HEK293T (cell line): ENCODE data around the gene ACTN4.

ENCODE experiments used
- CTCF ChIA-PET: fragments of 350-600 bp; formaldehyde crosslinking; extraction: SDS; loops from one replicate; lab custom pipeline; 2021; ENCODE audit warnings: antibody characterized with exemption, inconsistent platforms; lab: Yijun Ruan, JAX
- POLR2A ChIA-PET: fragments of 350-600 bp; formaldehyde crosslinking; extraction: SDS; loops from one replicate; lab custom pipeline; 2020; ENCODE audit warnings: antibody characterized with exemption, inconsistent platforms; lab: Yijun Ruan, JAX
- DNase-seq: peaks from one replicate; pipeline ENCODE4 v3.0.0; 2012; ENCODE audit warnings: mixed read lengths; ENCODE audit errors: extremely low spot score
- ARNT ChIP-seq: fragments of 450-650 bp; IDR thresholded peaks from 2 replicates; pipeline ENCODE4 v1.6.1; 2017; ENCODE audit warnings: mild to moderate bottlenecking
- BHLHE40 ChIP-seq: fragments of 450-650 bp; IDR thresholded peaks from 2 replicates; pipeline ENCODE4 v1.6.1; 2016; ENCODE audit warnings: mild to moderate bottlenecking, moderate library complexity, borderline replicate concordance
- CTBP1 ChIP-seq: fragments of 450-650 bp; IDR thresholded peaks from 2 replicates; pipeline ENCODE4 v1.6.1; 2016; ENCODE audit warnings: borderline replicate concordance
- ELF4 ChIP-seq: fragments of 450-650 bp; IDR thresholded peaks from 2 replicates; pipeline ENCODE4 v1.6.1; 2017; ENCODE audit warnings: antibody characterized with exemption
- FOXA1 ChIP-seq: fragments of 450-650 bp; IDR thresholded peaks from 2 replicates; pipeline ENCODE4 v1.6.1; 2016; ENCODE audit warnings: mild to moderate bottlenecking
- FOXK2 ChIP-seq: fragments of 450-650 bp; IDR thresholded peaks from 2 replicates; pipeline ENCODE4 v1.6.1; 2016; ENCODE audit warnings: mild to moderate bottlenecking
- FOXM1 ChIP-seq: fragments of 450-650 bp; IDR thresholded peaks from 2 replicates; pipeline ENCODE4 v1.6.1; 2017; ENCODE audit warnings: mild to moderate bottlenecking, borderline replicate concordance
- HDGF ChIP-seq: fragments of 450-650 bp; IDR thresholded peaks from 2 replicates; pipeline ENCODE4 v1.6.1; 2017; ENCODE audit warnings: antibody characterized with exemption, borderline replicate concordance
- L3MBTL2 ChIP-seq: fragments of 450-650 bp; conservative IDR thresholded peaks from 2 replicates; pipeline ENCODE4 v1.6.1; 2016; ENCODE audit warnings: mild to moderate bottlenecking
- LEF1 ChIP-seq: fragments of 450-650 bp; IDR thresholded peaks from 2 replicates; pipeline ENCODE4 v1.6.1; 2017; ENCODE audit warnings: mild to moderate bottlenecking, borderline replicate concordance
- NFRKB ChIP-seq: fragments of 450-650 bp; IDR thresholded peaks from 2 replicates; pipeline ENCODE4 v1.6.1; 2016; ENCODE audit warnings: mild to moderate bottlenecking, moderate library complexity
- PKNOX1 ChIP-seq: fragments of 450-650 bp; IDR thresholded peaks from 2 replicates; pipeline ENCODE4 v1.6.1; 2016
- SP1 ChIP-seq: fragments of 450-650 bp; IDR thresholded peaks from 2 replicates; pipeline ENCODE4 v1.6.1; 2017
- SUZ12 ChIP-seq: fragments of 450-650 bp; IDR thresholded peaks from 2 replicates; pipeline ENCODE4 v1.6.1; 2016; ENCODE audit warnings: mild to moderate bottlenecking
- TARDBP ChIP-seq: fragments of 450-650 bp; IDR thresholded peaks from 2 replicates; pipeline ENCODE4 v1.6.1; 2016
- ZNF384 ChIP-seq: fragments of 450-650 bp; IDR thresholded peaks from 2 replicates; pipeline ENCODE4 v1.6.1; 2016

Gene ACTN4

GRCh38 chr19:38721979-38722773 lies 74.7 kb downstream of the ACTN4 start:
- ChIA-PET CTCF (interaction anchor here (0.7 kb wide), 1 partner anchor 192 kb away, joined by 3 read pairs; no protein-coding TSS in a partner anchor), POLR2A (no interaction called here)
- no peak for TF ChIP-seq ELF4
- TF ChIP-seq ARNT = no peak
- no peak for TF ChIP-seq TARDBP
- no peak for TF ChIP-seq SP1
- no peak for TF ChIP-seq ZNF384
- no peak for TF ChIP-seq SUZ12
- no peak for TF ChIP-seq BHLHE40
- no peak for TF ChIP-seq FOXM1
- TF ChIP-seq HDGF = no peak
- TF ChIP-seq NFRKB = no peak
- no peak for TF ChIP-seq PKNOX1
- no peak for TF ChIP-seq LEF1
- TF ChIP-seq FOXK2 = no peak
- no peak for TF ChIP-seq L3MBTL2
- DNase-seq = no peak

GRCh38 chr19:38722947-38723605 lies 75.6 kb downstream of the ACTN4 start:
- TF ChIP-seq HDGF (no peak), FOXA1 (no peak), PKNOX1 (no peak), ARNT (no peak), BHLHE40 (no peak), FOXM1 (no peak)
- ChIA-PET POLR2A (no interaction called here), CTCF (interaction anchor here (0.7 to 0.9 kb wide), 2 partner anchors 86 to 191 kb away, joined by 3 read pairs; no protein-coding TSS in a partner anchor)
- DNase-seq = no peak

DNA sequence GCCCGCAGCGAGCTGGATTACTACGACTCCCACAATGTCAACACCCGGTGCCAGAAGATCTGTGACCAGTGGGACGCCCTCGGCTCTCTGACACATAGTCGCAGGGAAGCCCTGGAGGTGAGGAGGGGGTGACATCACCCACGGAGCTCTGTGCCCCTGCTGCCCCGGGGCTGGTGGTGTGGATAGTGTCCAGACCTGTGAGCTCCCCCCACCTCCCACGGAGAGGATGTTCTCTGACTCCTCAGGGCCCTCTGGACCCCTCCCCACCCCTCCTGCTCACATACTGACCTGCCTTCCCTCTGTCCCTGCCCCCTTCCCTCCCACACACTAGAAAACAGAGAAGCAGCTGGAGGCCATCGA lies 76.1 kb downstream of the ACTN4 start:
- POLR2A ChIA-PET = no interaction called here
- CTCF ChIA-PET = interaction anchor here (0.9 kb wide), 1 partner anchor 87 kb away, joined by 3 read pairs; no protein-coding TSS in a partner anchor
- DNase-seq = no peak
- TF ChIP-seq SUZ12 (no peak), ARNT (no peak), ZNF384 (no peak), HDGF (no peak), SP1 (no peak), FOXA1 (no peak), BHLHE40 (no peak), L3MBTL2 (no peak), TARDBP (no peak), NFRKB (no peak), PKNOX1 (no peak), ELF4 (no peak), CTBP1 (no peak), FOXK2 (no peak), LEF1 (no peak)

DNA sequence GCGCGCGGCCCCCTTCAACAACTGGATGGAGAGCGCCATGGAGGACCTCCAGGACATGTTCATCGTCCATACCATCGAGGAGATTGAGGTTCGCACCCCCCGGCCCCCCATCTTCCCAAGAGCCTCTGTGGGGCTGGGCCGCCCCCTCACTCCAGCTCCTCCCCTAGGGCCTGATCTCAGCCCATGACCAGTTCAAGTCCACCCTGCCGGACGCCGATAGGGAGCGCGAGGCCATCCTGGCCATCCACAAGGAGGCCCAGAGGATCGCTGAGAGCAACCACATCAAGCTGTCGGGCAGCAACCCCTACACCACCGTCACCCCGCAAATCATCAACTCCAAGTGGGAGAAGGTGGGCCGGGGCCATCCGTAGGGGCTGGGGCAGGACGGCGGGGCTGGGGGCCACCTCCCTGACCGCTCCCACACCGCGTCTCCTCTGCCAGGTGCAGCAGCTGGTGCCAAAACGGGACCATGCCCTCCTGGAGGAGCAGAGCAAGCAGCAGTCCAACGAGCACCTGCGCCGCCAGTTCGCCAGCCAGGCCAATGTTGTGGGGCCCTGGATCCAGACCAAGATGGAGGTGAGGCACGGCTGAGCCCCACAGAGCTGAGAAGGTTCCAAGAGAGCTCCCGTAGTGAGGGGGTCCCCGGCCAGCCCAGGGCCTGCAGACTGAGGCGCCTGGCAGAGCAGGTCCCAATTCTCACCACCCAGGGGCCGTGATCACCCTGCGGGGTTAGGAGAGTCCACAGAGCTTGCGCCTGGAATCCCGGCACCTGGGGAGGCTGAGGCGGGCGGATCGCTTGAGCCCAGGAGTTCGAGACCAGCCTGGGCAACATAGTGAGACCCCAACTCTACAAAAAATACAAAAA lies 76.8 kb downstream of the ACTN4 start:
- POLR2A ChIA-PET = no interaction called here
- CTCF ChIA-PET = no interaction called here
- no peak for TF ChIP-seq FOXA1
- TF ChIP-seq NFRKB = no peak
- no peak for TF ChIP-seq FOXK2
- no peak for TF ChIP-seq ZNF384
- no peak for TF ChIP-seq HDGF
- no peak for TF ChIP-seq ARNT
- no peak for TF ChIP-seq L3MBTL2
- no peak for TF ChIP-seq BHLHE40
- no peak for TF ChIP-seq SUZ12
- TF ChIP-seq ELF4 = no peak
- no peak for TF ChIP-seq PKNOX1
- no peak for TF ChIP-seq FOXM1
- no peak for TF ChIP-seq CTBP1
- no peak for TF ChIP-seq TARDBP
- no peak for TF ChIP-seq SP1
- TF ChIP-seq LEF1 = no peak
- no peak for DNase-seq
